Hematopoietic multipotent progenitor cell treated with erythropoietin and hydrocortisone succinate and interleukin-3 and kit ligand, for 15 days (in vitro differentiated cells): Measurements from ENCODE around the gene RIT2.

ENCODE experiments used
- DNase-seq: peaks from one replicate; pipeline ENCODE4 v3.0.0-alpha.2; 2015; ENCODE audit warnings: low spot score

RIT2 gene

DNA sequence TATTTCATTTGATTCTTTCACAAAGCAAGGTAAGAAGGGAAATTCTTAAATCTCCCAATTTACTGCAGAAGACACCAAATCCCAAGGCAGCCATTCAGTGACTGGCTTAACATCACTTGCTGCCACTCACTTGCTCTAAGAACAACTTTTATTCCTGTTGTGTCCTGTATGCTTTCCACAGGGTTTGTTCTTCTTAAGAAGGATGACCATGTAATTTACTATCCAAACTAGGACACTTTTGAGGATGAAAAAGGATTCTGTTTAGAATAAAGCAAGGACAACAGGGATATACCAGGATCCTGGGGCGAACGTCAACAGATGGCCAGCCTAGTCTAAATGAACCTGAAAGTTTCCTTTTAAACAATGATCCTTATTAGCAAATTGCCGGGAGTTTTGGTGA is 34.8 kb downstream of the RIT2 start:
- DNase-seq, result no peak

DNA sequence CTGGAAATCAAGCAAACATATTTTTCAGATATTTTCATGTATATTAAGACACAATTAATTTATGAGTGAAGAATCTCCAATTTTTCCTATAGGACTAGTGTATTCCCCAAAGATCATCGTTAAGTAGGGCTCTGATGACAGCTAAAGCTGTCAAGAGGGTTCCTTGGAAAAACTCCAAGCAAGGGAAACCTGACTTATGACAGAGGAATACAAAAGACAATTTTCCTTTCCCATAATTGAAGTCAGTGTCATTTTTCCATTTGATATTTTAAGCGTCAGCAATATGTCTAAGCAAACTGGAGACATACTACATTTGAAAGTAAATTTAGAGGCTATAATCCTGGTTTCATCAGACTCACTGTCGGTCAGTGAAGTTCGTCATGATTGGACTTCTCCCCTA is 36.1 kb downstream of the RIT2 start:
- no peak for DNase-seq

DNA sequence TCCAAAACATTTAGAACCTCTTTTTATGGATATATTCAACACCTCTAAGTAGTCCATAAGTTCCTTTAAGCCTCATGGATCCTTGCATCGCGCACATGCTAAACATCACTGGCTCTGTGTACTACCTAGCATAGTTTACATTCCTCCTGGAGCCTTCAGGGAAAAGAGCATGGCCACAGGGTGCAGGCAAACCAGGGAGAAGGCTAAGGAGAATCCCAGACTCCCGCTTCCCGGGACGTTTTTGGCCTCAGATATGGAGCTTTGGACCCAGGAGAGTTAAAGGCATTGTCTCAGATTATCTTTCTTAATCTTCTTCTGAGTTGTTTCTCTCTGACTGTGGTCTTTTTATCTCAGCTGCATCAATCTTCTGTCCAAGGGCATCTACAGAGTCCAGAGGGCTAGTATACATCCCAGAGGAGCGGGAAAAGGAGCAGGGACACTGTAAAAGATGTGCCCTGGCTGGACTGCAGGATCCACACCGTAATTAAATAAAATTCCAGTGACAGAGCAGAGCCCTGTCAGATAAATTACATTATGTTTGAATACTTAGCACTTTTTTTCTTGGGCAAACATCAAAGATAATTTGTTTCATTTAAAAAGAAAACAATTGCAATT is 36.9 kb downstream of the RIT2 start:
- no peak for DNase-seq

DNA sequence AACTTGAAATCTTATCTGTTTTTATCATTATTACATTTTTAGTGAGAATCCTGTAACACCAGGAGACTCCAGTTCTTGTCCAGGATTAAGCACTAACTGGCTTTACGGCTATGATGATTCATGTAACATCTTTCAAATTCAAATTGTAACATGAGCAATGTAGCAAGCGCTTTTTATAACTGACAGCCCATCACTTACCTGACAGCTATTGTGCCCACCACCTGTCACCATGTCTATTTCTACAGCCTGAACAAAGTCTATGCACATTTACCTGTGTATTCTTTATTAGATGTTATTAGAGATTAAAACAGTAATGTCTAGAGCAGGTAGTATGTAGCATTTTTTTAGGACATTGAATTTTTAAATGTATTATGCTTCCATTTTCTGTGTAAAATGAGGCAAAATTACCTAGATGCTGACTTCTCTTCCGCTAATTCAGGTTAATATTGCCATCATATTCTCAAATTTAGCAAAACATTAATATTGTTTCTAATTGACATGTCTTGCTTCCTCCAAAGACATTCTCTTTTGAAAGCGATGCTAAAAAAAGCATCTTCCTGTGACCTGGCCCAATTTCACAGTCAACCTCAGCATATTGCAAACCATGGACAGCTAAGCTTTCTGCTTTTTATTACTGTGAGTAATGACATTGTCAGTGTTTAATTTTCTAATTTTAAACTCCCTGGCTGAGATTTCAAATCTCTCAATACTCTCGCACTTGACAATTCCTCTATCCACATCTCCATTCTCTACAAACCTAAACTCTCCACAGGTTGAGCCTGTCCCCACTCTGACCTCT is 37.8 kb downstream of the RIT2 start:
- DNase-seq, result no peak

DNA sequence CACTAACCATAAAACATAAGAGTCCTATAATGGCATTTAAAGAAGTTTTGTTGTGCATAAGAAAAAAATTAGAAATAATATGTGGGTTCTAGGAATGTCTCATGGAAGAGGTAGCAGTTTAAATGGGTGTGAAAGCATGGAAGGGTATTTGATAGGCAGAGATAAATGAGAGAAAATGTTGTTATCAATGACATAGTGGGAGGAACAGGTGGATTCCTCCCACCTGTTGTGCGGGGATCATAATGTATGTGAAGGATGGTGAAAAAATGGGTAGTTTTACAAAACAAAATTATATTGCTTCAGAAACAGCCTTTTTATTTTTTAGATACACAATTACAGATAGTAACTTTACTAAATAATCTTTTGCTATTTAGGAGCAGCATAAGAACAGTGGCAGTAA is 41.7 kb downstream of the RIT2 start:
- DNase-seq, result no peak

DNA sequence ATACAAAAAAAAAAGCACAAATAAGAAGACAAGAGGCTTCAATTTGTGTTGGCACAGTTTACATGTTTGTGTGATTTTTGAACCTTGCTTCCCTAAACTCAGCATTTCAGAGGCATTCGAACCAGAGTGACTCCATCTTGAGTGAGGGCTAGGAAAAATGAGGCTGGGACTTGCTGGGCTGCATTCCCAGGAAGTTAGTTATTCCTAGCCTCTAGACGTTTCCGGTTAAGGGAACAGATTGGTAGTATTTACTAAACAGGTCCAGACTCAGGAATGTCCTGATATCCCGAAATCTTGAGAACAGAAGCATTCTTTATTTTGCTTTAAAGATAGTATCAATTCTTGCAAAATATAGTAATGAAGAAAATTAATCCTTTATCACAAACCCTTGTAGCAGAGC is 46.7 kb downstream of the RIT2 start:
- DNase-seq, result no peak

DNA sequence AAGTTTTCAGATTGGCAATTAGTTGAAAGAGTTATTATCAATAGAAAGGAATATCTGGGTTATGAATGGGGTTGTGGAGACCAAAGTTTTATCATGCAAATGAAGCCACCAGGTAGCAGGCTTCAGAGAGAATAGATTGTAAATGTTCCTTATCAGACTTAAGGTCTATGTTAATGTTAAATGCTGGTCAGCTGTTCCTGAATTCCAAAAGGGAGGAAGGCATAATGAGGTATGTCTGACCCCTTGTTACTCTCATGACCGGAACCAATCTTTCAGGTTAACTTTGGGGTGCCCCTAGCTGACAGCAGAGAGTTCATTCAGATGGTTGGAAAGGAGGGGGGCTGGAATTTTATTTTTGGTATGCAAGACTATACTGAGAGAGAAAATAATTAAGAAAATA is 47.9 kb downstream of the RIT2 start:
- no peak for DNase-seq

DNA sequence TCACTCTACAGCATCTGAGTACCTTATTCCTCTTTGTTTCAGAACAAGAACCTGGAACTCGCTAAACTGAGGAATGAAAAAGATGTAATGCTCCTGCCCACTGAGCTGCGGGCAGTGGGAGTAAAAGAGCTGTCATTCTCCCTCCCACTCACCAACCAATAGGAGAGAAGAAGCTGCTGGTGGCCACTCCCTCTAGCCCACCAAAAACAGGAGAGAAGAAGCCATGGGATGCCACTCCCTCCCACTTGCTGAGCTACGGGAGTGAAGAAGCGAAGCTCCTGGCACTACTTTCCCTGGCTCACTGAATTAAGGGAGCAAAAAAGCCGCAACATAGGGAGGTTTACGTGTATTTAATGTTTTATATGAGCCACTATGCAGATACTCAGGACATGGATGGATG is 53.7 kb downstream of the RIT2 start:
- no peak for DNase-seq

DNA sequence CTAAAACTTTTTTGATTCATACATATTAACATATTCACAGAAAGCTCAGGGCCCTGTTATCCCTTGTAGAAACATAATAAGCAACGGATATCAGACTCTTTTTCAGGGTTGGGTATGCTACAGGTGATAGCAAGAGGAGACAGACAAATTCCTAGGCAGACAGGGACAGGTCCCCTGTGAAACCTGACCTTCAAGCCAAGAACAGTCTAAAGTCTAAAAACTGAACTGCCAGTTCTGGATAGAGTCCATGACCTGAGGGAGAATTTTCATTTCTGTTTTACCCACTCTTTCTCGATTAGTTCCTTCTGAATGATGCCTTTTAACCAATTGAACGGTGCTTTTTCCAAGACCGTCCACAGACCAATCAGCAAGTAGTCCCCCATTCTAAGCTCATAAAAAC is 54.2 kb downstream of the RIT2 start:
- no peak for DNase-seq

DNA sequence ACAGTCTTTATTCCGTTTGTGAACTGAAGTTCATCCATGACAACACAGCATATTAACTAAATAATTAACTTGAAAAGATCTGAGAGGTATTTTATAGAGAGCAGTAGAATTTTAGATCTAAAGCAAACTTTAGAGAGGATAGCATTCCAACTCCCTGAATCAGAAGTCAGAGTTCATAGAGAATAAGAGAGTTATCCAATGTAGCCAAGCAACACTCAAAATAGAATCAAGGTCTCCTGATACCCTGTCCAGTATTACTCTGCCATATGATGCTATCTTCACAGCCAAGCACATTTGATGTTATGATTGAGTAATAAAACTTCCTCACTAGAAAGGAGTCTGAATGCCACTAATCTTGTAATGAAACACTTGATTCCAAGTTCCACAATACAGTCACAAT is 55.5 kb downstream of the RIT2 start:
- no peak for DNase-seq

DNA sequence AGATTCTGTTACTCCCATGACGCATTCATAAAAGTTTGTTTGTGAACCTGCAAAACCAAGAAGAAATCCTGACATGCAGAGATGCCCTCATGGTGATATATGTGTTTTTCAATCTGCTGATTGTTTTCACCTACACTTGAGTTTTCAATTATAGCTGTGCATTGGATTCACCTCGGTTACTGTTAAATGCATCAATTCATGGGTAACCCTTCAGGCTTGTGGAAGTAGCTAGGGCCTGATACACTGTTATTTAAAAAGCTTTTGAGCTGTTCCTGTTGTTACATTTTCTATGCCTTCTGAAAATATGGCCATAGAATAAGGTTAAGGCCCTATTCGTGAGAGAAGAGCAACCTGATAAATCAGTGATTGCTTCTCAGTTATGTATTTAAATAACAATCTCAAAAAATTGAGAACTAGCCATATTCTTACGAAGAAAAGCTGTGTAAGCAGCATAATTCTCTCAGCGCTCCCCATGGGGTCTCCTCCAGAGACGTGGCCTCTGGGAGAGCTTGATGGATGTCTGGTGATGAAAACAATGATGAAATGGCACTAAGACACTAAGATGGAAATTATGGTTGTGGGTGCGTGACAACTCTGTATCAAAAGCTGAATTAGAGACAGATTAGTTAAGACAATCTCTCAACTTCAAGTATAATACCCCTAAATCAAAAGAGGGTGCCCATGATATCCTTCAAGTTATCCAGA is 60.5 kb downstream of the RIT2 start:
- no peak for DNase-seq

DNA sequence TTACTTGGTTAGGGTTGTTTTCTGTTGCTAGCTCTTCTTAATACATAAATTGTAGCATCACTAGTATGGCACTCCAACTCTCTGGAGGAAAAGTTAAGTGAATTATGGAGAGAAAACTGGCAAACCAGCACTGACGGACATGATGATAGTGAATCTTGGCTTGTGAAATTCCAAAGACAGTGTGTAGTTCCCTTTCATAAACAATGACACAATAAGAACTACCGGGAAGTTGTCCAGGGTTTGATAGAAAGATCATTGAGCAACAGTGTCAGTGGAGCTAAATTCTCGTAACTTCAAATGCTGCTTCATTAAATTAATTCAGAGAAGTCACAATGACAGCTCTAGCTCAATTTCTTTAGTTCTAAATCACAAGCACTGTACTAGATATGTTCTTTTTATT is 66.5 kb downstream of the RIT2 start:
- DNase-seq, result no peak

DNA sequence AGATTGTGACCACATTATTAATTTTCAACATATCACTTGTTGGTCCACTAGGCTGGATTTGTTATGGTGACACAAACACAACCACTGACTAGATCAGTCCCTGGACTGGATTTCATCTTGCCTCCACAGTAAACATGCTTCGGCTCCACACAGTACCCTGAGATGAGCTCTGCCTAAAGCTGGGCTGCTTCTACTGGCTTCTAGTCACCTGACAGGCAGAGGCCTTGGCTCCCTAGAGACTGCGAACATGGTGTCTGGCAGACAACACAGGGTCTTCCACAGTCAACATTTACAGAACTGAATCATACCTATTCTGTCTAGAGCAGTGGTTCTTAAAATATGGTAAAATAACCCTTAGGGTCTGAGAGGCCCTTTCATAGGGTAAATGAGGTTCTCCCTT is 69.2 kb downstream of the RIT2 start:
- no peak for DNase-seq

DNA sequence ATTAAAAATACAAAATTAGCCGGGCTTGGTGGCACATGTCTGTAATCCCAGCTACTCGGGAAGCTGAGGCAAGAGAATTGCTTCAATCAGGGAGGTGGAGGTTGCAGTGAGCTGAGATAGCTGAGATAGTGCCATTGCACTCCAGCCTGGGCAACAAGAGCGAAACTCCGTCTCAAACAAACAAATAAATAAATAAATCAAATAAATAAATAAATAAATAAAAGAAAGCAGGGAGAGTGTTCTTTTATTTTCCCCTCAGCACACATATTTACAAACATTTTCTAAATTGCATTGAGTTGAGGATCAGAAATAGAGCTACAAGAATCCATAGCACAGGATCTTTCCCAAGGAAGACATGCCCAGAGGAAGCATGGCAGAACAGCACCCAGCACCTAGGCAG is 71.9 kb downstream of the RIT2 start:
- DNase-seq, result no peak

DNA sequence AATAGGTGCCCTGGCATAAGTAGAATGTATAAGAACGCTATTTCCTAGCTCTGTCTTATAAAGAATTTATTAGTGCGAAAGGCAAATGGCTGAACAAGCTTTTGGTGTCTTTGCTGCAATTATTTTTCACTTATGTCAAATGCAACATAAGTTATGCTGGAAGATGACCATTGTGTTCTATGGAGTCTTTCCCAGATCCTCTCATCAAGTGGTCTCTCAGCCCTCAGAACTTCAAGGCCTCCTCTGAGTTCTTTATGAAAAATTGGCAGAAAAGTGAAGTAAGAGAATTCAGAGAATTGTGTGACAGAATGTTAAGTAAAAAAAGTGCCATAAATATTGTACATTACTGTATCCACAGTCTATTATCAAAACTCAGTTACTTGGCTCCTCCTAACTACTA is 75.2 kb downstream of the RIT2 start:
- no peak for DNase-seq

DNA sequence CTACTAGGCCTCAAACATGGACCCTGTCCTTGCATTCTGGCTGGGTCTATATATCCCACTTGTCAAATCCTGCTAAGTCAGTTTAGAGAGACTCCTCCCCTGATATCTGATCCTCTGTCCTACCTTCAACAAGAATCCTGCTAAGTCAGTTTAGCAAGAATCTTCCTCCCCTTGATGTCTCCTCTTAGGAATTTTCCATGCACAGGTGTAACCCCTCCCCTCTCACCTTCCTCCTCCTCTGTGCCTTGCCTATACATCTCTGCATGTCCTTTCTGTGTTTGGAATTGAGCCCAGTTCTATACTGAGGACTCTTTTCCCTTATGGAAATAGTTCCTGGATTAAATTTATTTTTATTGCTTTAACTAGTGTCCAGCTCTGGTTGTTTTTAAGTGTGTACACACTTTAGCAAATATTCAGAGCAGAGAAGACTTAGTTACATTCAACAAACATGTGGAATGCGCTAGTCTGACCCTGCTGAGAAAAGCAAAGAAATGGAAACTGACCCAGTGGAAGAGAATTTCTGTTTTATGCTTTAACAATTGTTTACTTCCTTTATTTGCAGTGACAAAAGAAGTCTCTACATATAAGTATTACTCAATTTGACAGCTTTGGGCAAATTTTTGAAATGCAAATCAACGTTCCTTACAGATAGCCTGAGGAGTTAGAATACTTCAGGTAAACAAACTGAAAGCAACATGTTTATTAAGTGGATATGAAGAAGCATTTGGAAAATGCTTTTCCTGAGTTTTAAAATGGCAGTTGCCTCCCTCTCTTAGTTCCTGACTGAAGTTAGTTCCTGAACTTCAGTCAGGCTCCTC is 80.6 kb downstream of the RIT2 start:
- DNase-seq, result no peak

DNA sequence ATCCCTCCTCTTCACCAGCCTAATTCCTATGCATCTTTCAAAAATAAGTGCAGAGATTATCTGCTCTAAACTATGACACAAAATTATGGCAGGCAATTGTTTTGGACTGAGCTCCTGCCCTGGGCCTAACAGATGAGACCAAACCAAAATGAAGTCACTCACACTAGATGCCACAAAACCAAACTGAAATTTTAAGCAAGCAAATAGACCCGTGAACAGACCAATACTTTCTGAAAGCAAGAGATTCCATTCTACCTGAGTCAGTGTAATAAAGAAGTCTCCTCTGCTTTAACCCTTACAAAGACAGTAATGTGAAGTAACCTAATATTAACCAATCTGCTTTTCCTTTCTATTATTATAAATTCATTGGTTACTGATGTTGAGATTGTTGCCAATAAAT is 84.3 kb downstream of the RIT2 start:
- DNase-seq, result no peak

DNA sequence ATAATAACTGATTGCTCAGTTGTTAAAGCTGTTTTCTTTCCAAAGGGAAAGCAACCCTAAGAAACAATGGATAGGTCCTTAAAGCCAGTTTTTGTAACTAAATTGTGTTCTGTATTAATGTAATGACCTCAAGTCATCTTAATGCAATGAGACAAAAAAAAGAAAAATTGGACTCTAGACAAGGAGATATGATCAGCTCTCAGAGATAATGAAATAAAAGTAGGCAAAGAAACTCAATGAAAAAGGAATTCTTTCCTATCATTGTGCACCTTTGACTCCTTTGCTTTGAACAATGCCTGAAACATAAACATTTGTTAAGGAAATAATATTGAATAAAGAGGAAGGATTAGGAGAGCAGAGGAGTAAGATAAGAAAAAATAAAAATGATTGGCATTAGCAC is 86.1 kb downstream of the RIT2 start:
- DNase-seq, result no peak

DNA sequence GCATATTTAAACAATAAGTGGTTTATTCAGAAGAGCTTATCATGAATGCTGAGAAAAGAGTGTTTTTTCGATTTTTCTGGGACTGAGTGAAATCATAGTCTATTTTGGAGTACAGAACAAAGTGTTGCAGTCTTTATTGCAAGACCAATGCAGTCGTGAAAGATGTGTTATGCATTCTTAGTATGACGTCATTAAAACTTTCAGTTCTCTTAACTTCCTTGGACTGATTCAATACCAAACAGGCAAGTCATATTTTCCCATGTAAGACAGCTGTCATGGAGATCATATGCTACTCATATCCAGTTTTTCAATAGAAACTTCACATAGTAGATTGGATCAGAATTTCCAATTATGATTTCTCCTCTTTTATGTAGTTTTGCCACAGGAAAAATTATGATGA is 92.6 kb downstream of the RIT2 start:
- no peak for DNase-seq

DNA sequence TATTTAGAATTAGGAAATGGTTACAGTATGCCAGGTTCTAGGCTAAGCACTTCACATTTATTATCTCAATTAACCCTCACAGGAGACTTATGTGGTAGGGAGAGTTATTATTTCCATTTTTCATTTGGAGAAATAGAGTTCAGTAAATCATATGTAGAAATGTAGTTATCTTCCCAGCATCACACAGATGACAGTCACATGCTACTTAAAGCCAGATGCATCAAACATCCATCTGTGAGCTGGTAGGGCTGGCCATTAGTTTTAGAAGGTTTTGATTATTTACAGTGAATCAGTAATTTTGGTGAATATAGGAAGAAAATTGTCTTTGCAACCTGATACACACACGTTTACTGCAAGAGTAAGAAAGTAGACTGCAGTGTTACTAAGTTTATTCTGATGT is 97.9 kb downstream of the RIT2 start:
- DNase-seq, result no peak

DNA sequence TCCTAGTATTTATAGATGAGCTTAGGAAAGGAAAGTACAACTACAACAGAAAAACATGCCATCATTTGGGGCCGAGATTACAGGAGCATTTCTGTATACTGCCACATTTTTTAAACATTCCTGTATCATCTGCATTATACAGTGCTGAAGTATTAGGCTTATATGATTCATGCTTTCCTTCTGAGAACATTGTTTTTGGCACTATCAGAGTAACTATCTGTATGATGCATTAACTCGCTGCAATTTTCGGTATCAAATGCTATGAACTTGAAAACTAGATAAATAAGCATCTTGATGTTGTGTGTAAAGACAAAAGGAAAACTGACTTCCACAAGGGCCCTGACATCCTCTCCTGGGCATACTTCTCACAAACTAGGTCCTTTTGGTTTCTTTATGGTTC is 102.0 kb downstream of the RIT2 start:
- no peak for DNase-seq

DNA sequence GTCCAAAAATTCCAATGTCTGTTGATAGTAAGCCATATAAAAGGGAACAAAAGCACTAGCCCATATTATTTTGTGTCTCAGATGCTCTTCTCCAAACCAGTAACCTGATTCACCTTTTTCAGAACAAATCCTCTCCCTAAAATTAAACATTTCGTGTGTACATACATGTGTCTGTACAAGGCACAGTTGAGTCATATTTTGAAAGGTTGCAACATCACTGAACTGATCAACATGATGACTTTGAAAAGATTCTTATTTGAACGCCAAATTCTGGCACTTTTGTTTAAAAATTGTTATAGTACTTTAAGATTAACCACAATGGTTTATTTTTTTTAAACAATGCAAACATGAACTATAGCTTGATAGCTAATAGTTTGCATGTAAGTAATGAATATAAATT is 102.5 kb downstream of the RIT2 start:
- DNase-seq, result no peak

DNA sequence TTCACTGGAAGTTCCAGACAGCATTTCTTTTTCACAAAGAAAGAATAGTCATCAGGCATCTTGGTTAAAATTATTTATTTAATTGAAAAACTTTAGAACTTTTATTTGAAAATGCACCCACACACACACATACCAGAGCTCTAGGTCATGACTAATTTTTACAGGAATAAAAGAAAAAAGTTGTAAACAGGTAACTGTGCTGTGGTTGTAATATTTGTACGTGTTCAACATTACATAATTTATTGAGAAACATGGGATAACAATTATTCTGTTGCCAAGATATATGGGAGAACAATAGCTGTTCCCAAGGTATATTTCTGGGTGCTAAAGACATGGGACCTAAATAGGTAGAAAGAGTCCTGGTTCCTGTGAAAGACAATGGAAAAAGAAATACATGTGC is 104.9 kb downstream of the RIT2 start:
- no peak for DNase-seq
